ENCODE data around the gene ALK.
"Not testable (repeated sequence)": the region's sequence is repeated elsewhere in the genome, so short reads cannot be mapped to it uniquely, and the experiment has no call there.

ALK gene

GRCh38 chr2:29273685-29274611, 647.4 kb downstream of the ALK start:
- Mint-ChIP-seq H3K36me3 (no peaks in the 10 kb centered on the region), H3K27ac (no peak overlapping the region), H3K27me3 (peaks cover 9% of the 10 kb centered on the region), H3K4me1 (no peaks in the 10 kb centered on the region), H3K9me3 (no peaks in the 10 kb centered on the region), H3K4me3 (no peak overlapping the region)

DNA sequence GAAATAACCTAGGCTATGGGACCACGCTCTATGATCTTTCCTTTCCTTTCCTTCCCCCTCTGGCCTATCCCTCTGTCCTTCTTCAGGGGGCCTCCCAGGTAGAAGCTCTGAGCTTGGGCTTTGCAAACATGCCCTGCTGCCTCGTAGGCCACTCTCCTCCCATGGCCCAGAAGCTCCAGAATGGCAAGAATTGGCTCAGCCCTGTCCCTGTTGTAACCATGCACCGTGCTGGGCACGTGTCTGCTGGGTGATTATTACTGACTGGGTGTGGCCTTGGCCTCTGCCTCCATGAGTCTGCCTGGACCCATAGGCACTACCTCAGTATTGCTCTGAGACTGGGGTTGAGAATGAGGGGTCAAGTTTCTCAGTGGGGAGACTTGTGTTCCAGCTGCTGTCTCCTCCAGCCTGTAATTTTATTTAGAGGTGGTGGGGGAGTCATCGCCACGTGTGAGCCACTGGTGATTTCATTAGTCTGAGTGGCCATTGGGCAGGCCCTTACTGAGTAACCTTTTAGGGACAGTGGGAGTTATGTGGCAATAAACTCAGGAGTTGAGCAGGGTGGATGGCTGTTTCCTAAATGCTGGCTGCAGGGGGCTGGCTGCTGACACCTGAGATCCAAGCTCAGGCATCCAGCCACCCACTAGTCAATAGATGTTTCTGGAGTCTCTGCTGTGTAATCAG, 648.2 kb downstream of the ALK start:
- H3K4me1 Mint-ChIP-seq: no peaks in the 10 kb centered on the region
- H3K9me3 Mint-ChIP-seq: no peaks in the 10 kb centered on the region
- no peak overlapping the region for H3K27ac Mint-ChIP-seq
- H3K36me3 Mint-ChIP-seq: no peaks in the 10 kb centered on the region
- H3K4me3 Mint-ChIP-seq: no peak overlapping the region
- H3K27me3 Mint-ChIP-seq: peaks cover 8% of the 10 kb centered on the region

DNA sequence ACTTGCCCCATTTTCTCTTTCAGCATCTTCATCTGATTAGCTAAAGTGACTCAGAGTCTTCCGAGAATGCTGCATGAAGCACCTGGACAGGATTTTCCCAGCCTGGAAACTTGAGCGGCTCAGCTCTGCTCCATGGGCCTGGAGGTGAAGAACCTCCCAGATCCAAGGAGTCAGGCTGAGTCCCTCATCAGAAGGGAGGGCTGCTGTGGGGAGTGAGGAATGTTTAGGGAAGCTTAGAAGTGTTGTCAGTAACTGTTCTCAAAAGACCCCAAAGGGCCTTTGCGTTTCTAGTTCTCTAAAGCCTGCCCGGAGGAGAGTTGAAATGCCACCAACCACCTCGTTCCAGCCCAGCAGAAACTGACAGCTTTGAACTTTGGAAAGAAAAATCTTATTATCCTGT, 649.1 kb downstream of the ALK start:
- H3K36me3 Mint-ChIP-seq: no peaks in the 10 kb centered on the region
- H3K27me3 Mint-ChIP-seq: peaks cover 6% of the 10 kb centered on the region
- H3K4me1 Mint-ChIP-seq: no peaks in the 10 kb centered on the region
- H3K9me3 Mint-ChIP-seq: no peaks in the 10 kb centered on the region
- H3K27ac Mint-ChIP-seq: no peak overlapping the region
- H3K4me3 Mint-ChIP-seq: no peak overlapping the region

GRCh38 chr2:29270701-29271121, 650.7 kb downstream of the ALK start:
- Mint-ChIP-seq H3K4me3 (no peak overlapping the region), H3K9me3 (no peaks in the 10 kb centered on the region), H3K27me3 (peaks cover 6% of the 10 kb centered on the region)

GRCh38 chr2:29269765-29270109, 651.6 kb downstream of the ALK start:
- no peaks in the 10 kb centered on the region for H3K4me1 Mint-ChIP-seq
- H3K9me3 Mint-ChIP-seq: no peaks in the 10 kb centered on the region
- no peak overlapping the region for H3K4me3 Mint-ChIP-seq
- no peak overlapping the region for H3K27ac Mint-ChIP-seq
- no peaks in the 10 kb centered on the region for H3K36me3 Mint-ChIP-seq
- H3K27me3 Mint-ChIP-seq: peaks cover 6% of the 10 kb centered on the region

More at GRCh38 chr2:29270701-29271121, 650.7 kb downstream of the ALK start:
- no peak overlapping the region for H3K27ac Mint-ChIP-seq
- no peaks in the 10 kb centered on the region for H3K4me1 Mint-ChIP-seq
- no peaks in the 10 kb centered on the region for H3K36me3 Mint-ChIP-seq

DNA sequence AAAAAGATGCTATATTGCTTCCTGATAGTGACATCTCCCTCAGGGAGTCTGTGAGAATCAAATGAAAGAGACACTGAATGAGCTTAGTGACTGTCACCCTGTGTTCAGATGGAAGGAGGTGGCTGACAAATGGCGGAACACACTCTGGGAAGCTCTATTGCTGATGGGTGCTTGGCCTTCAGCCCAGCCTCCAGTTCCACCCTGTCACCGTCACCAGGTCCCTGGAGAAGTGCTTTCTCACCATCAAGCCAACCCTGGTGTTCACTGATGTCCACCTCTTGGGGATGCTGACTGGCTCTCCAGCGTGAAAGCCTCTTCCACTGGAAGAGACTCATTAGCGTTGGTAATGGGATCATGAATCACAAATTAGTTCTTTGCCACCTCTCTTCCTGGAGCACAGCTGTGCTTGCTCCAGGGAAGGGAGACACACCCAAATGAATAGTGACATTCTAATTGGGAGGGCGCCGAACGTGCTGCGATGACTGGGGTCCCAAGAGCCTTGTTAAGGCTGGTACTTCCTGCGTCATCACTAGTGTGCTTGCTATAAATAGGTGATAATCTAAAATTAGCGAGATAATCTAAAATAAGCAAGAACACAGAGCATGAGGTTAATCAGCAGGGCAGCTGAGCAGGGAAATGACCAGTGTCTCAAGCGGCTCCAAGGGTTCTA, 652.2 kb downstream of the ALK start:
- H3K27me3 Mint-ChIP-seq: peaks cover 4% of the 10 kb centered on the region
- no peak overlapping the region for H3K4me3 Mint-ChIP-seq
- no peaks in the 10 kb centered on the region for H3K9me3 Mint-ChIP-seq
- no peaks in the 10 kb centered on the region for H3K4me1 Mint-ChIP-seq
- H3K27ac Mint-ChIP-seq: no peak overlapping the region
- H3K36me3 Mint-ChIP-seq: no peaks in the 10 kb centered on the region

DNA sequence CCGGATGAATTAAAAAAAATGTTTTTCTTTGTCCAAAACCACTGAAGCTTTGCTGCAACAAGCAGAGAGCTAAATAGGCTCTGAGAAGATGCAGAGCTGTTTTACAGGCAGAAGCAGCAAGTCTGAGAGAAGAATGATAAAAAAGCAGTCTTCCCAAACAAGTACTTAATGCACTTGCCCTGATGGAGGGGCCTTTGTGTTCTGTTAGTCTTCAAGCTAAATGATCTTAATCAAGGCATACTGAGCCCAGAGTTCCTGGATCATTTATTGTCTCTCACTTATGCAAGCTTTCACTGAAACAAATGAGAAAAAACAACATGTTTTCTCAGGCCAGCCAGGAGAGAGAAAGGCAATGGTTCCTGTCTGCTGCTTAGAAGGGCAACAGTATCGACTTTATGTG, 653.7 kb downstream of the ALK start:
- Mint-ChIP-seq H3K4me1 (no peaks in the 10 kb centered on the region), H3K4me3 (no peak overlapping the region), H3K27ac (no peak overlapping the region), H3K36me3 (no peaks in the 10 kb centered on the region), H3K27me3 (no peaks in the 10 kb centered on the region), H3K9me3 (no peaks in the 10 kb centered on the region)

DNA sequence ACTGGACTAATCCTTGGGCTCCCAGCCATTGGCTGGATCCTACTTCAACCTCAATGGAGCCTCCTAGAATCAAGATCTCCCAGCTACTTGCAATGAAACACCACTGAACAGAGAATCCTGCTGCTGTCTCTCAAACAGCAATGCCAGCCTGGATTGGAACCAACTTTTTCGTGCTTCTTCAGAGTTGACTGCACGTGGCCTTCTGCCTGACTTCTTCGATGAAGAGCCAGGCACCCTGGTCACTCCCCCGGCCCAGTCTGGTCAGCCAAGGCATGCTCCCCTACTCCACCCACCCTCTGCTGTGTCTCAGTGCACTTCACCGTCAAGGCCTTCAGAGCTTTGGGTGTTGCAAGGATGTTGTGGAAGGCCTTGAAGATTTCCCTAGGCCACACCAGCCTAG, 657.5 kb downstream of the ALK start:
- H3K27ac Mint-ChIP-seq: no peak overlapping the region
- no peaks in the 10 kb centered on the region for H3K9me3 Mint-ChIP-seq
- H3K4me1 Mint-ChIP-seq: no peaks in the 10 kb centered on the region
- peaks cover 6% of the 10 kb centered on the region for H3K27me3 Mint-ChIP-seq
- H3K36me3 Mint-ChIP-seq: no peaks in the 10 kb centered on the region
- no peak overlapping the region for H3K4me3 Mint-ChIP-seq

DNA sequence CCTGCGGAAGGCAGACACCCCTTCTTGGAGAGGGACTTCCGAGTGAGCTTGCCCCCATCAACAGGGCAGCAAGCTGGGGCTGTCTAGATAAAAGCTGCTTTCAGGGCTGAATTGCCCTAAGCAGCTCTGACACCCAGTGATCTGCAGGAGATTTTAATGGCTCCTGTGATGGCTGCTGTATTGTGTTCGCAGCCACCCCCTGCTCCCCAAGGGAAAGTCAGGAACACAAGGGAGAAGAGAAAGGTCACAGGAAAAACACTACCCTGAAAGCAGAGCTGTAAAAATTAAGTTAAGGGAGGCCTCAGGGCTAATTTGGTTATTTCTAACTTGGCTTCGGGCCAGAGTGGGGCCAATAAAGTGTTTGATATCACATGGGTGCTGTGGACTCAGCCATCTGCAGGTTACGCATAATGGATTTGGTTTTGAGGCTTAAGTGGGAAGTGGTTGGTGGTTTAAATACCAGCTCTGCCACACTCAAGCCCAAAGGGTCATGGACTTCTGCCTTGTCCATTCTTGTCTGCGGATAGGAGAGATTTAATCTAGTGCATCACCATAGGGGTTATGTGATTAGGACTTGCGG, 658.6 kb downstream of the ALK start:
- H3K4me3 Mint-ChIP-seq: no peak overlapping the region
- no peaks in the 10 kb centered on the region for H3K4me1 Mint-ChIP-seq
- no peaks in the 10 kb centered on the region for H3K36me3 Mint-ChIP-seq
- no peaks in the 10 kb centered on the region for H3K9me3 Mint-ChIP-seq
- peaks cover 6% of the 10 kb centered on the region for H3K27me3 Mint-ChIP-seq
- no peak overlapping the region for H3K27ac Mint-ChIP-seq

DNA sequence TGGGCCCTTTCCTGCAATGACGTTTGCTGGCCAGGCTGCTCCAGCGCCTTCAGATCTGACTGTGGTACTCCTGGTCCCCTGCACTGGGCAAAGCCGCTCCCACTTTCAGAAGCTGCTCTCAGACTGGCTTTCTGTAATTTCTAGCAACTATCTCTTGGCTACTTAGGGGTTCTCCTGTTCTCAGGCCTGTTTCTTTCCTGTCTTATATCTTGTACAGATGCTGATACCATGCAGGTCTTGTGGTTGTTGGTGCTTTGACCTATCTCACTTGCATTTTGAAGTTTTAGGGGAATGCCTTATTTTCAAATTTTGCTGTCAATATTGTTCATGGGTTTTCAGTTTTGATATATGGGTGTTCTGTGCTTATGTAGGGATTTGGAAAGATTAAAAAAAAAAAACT, 660.4 kb downstream of the ALK start:
- Mint-ChIP-seq H3K27me3 (peaks cover 9% of the 10 kb centered on the region), H3K9me3 (no peaks in the 10 kb centered on the region), H3K4me1 (no peaks in the 10 kb centered on the region), H3K27ac (no peak overlapping the region), H3K36me3 (no peaks in the 10 kb centered on the region), H3K4me3 (no peak overlapping the region)

DNA sequence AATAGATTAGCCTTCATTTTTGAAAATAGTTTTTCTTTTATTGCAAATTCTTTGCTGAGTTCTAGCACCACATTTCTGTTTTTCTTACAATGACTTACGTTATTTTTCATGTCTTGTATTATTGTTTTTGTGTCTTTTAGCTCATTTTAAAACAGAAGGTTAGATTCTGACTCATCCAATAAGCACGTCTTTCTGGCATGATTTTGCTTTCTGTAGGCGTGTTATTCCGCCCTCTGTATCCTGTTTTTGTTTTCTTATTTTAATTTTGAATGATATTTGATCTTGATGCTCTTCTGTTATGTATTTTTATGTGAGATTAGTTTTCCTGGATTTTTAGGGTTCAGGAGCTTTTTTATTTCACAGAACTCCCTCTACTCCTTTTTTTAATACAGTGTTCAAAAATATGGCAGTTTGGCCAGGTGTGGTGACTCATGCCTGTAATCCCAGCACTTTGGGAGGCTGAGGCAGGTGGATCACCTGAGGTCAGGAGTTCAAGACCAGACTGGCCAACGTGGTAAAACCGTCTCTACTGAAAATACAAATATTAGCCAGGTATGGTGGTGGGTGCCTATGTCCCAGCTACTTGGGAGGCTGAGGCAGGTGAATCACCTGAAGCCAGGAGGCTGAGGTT, 661.1 kb downstream of the ALK start:
- Mint-ChIP-seq H3K4me3 (no peak overlapping the region), H3K36me3 (no peaks in the 10 kb centered on the region), H3K9me3 (no peaks in the 10 kb centered on the region), H3K27ac (no peak overlapping the region), H3K27me3 (peaks cover 11% of the 10 kb centered on the region), H3K4me1 (no peaks in the 10 kb centered on the region)

DNA sequence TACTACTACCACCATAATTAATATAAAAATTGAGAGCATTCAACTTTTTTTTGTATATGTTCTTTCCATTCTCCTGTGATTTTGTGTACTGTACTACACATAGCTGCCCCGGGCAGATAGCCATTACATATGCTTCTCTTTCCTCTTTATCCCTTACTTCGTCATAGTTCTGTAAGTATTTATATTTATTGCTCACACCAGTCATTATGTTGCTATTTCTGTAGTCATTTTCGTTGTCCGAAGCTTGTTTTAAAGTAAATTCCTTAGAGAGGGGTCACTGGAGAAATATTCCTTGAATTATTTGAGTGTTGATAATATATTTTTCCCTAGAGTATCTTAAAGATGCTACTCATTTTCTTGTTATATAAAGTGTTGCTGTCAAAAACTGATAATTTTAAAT, 662.2 kb downstream of the ALK start:
- Mint-ChIP-seq H3K4me1 (no peaks in the 10 kb centered on the region), H3K4me3 (no peak overlapping the region), H3K9me3 (no peaks in the 10 kb centered on the region), H3K36me3 (no peaks in the 10 kb centered on the region), H3K27ac (no peak overlapping the region), H3K27me3 (peaks cover 11% of the 10 kb centered on the region)

- no peaks in the 10 kb centered on the region for H3K9me3 Mint-ChIP-seq
- no peaks in the 10 kb centered on the region for H3K4me1 Mint-ChIP-seq
- peaks cover 14% of the 10 kb centered on the region for H3K27me3 Mint-ChIP-seq
- H3K27ac Mint-ChIP-seq: no peak overlapping the region
- H3K36me3 Mint-ChIP-seq: no peaks in the 10 kb centered on the region
- no peak overlapping the region for H3K4me3 Mint-ChIP-seq
These were observed 666.4 kb downstream of the ALK start for GRCh38 chr2:29255004-29255403.

GRCh38 chr2:29253495-29254275, 667.7 kb downstream of the ALK start:
- not testable (repeated sequence) for H3K9me3 Mint-ChIP-seq, H3K4me1 Mint-ChIP-seq, H3K27ac Mint-ChIP-seq, H3K36me3 Mint-ChIP-seq, H3K4me3 Mint-ChIP-seq
- H3K27me3 Mint-ChIP-seq: peaks cover 12% of the 10 kb centered on the region

GRCh38 chr2:29253026-29253425, 668.4 kb downstream of the ALK start:
- H3K4me3 Mint-ChIP-seq: no peak overlapping the region
- no peaks in the 10 kb centered on the region for H3K4me1 Mint-ChIP-seq
- H3K27ac Mint-ChIP-seq: no peak overlapping the region
- no peaks in the 10 kb centered on the region for H3K9me3 Mint-ChIP-seq
- no peaks in the 10 kb centered on the region for H3K36me3 Mint-ChIP-seq
- peaks cover 12% of the 10 kb centered on the region for H3K27me3 Mint-ChIP-seq
